Activated CD4-positive, alpha-beta T cell treated with anti-CD3 and anti-CD28 coated beads, Interleukin-2, amount 50 U/mL, for 24 hours (primary cell): ENCODE measurements around the gene KLK14.

Experiments
- DNase-seq, 2 donors: peaks; one replicate each; pipeline ENCODE4 v3.0.0-alpha.2; 2020; ENCODE audit warnings: low read depth in 1 of 2, low spot score in 1 of 2

KLK14 gene

GRCh38 chr19:51089786-51090185 is 7.1 kb upstream of the KLK14 start:
- no peak for DNase-seq

GRCh38 chr19:51086153-51086850 is 3.6 kb upstream of the KLK14 start:
- DNase-seq: no peak

GRCh38 chr19:51084505-51084904 is 1.8 kb upstream of the KLK14 start:
- no peak for DNase-seq

- no peak for DNase-seq
Observed at GRCh38 chr19:51083783-51084182, 1.1 kb upstream of the KLK14 start.

GRCh38 chr19:51083181-51083580 is 494 bp upstream of the KLK14 start:
- no peak for DNase-seq

GRCh38 chr19:51081476-51081875 is 1.2 kb downstream of the KLK14 start:
- no peak for DNase-seq

- DNase-seq: no peak
Observed at GRCh38 chr19:51079481-51080110, 3.1 kb downstream of the KLK14 start.

GRCh38 chr19:51078731-51079130 is 4.0 kb downstream of the KLK14 start:
- no peak for DNase-seq

GRCh38 chr19:51078104-51078503 is 4.6 kb downstream of the KLK14 start:
- no peak for DNase-seq

GRCh38 chr19:51076631-51077213 is 6.0 kb downstream of the KLK14 start:
- no peak for DNase-seq

- DNase-seq: no peak
Observed at GRCh38 chr19:51075998-51076397, 6.7 kb downstream of the KLK14 start.

- DNase-seq: no peak
Observed at GRCh38 chr19:51071095-51071405, 11.6 kb downstream of the KLK14 start.

GRCh38 chr19:51070334-51071094 is 12.2 kb downstream of the KLK14 start:
- no peak for DNase-seq

- DNase-seq: no peak
Observed at GRCh38 chr19:51066393-51067186, 16.1 kb downstream of the KLK14 start.

GRCh38 chr19:51065221-51065960 is 17.3 kb downstream of the KLK14 start:
- no peak for DNase-seq

- DNase-seq: no peak
Observed at GRCh38 chr19:51064534-51065220, 18.0 kb downstream of the KLK14 start, which contains the start of gene KLK13. Gene KLK13, minus strand, starts transcription at chr19:51065092. Its CDS starts 25 bp downstream, at chr19:51065067.

- DNase-seq: no peak
Observed at GRCh38 chr19:51063664-51064063, 19.0 kb downstream of the KLK14 start.

GRCh38 chr19:51060973-51061372 is 21.7 kb downstream of the KLK14 start:
- DNase-seq: no peak

- no peak for DNase-seq
Observed at GRCh38 chr19:51060336-51060735, 22.4 kb downstream of the KLK14 start.

GRCh38 chr19:51059715-51060114 is 23.0 kb downstream of the KLK14 start:
- no peak for DNase-seq
